IMR-90 (cell line): ENCODE data around the gene PLD4.

Experiments
- MXI1 ChIP-seq: IDR thresholded peaks from 2 replicates; pipeline ENCODE4 v1.6.1; 2012; ENCODE audit warnings: low read depth, mild to moderate bottlenecking, low read length, moderate library complexity, borderline replicate concordance
- POLR2A ChIP-seq: IDR thresholded peaks from 2 replicates; pipeline ENCODE4 v1.6.1; 2012; ENCODE audit warnings: mild to moderate bottlenecking, low read depth, low read length
- TF ChIP-seq, protein P1 (sequence below): conservative IDR thresholded peaks from 2 replicates; pipeline ENCODE4 v1.5.1; 2012; ENCODE audit warnings: mild to moderate bottlenecking, low read depth, low read length, improper control_type of control experiment

DNA sequence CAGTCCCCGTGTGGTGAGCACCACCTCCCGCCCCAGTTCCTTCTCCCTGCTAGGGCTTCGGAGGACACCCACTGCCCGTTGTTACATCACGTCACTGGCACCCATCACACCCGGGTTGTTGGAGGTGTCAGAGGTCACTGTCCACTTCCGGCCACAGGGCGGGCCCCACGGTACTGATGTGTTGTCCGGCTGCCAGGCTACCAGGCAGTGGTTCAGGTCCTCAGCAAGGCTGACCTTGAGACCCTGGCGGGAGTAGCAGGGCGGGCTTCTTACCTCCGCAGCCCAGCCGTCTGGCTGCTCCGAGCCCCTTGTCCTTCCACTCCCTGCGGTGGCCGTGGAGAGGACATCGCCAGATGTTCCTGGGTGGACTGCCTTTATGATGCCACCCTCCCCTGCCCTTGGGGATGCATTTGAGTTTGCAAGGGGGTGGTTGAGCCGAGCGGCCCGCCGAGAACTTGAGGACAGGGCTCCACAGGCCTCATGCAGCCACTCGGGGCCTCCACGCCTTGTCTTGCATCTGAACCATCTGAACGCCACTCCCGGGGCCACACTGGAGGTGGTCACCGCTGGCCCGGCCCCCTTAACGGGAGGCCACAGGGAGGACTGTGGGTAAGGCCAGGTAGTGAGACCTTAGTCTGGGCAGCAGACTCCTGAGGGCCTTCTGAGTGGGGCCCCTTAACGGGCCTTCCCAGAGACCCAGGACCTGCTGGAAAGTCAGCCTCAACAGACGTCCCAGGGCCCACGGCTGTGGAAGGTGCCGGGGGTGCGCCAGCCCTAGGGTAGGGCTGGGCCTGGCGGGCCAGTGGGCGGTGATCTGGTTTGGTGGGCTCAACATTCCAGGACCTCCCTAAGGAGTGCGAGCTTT is 27.1 kb upstream of the PLD4 start:
- TF ChIP-seq, protein P1, sequence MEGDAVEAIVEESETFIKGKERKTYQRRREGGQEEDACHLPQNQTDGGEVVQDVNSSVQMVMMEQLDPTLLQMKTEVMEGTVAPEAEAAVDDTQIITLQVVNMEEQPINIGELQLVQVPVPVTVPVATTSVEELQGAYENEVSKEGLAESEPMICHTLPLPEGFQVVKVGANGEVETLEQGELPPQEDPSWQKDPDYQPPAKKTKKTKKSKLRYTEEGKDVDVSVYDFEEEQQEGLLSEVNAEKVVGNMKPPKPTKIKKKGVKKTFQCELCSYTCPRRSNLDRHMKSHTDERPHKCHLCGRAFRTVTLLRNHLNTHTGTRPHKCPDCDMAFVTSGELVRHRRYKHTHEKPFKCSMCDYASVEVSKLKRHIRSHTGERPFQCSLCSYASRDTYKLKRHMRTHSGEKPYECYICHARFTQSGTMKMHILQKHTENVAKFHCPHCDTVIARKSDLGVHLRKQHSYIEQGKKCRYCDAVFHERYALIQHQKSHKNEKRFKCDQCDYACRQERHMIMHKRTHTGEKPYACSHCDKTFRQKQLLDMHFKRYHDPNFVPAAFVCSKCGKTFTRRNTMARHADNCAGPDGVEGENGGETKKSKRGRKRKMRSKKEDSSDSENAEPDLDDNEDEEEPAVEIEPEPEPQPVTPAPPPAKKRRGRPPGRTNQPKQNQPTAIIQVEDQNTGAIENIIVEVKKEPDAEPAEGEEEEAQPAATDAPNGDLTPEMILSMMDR, result no peak
- TF ChIP-seq MXI1 (no peak), POLR2A (no peak)
